Measurements from ENCODE around the gene RNF220.

DNA sequence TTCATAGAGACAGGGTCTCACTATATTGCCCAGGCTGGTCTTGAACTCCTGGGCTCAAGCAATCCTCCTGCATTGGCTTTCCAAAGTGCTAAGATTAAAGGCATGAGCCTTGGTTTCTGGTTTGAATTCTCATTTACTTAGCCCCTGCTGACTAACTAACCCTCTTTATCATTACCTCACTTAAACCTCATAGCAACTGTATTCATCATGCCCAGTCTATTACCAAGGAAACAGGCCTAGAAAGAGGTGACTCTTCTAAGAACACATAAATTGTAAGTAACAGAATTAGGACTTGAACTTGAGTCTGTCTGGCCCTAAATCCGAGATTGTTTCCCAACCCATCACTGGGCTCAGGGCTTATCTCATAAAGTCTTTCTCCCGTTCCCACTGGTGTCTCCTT lies 225.1 kb downstream of the RNF220 start:
- no peak for TF ChIP-seq EZH2phosphoT487 (IDR thresholded peaks at IDR 0.05; ENCODE audit: borderline replicate concordance, low read length)
- TF ChIP-seq, protein P1, sequence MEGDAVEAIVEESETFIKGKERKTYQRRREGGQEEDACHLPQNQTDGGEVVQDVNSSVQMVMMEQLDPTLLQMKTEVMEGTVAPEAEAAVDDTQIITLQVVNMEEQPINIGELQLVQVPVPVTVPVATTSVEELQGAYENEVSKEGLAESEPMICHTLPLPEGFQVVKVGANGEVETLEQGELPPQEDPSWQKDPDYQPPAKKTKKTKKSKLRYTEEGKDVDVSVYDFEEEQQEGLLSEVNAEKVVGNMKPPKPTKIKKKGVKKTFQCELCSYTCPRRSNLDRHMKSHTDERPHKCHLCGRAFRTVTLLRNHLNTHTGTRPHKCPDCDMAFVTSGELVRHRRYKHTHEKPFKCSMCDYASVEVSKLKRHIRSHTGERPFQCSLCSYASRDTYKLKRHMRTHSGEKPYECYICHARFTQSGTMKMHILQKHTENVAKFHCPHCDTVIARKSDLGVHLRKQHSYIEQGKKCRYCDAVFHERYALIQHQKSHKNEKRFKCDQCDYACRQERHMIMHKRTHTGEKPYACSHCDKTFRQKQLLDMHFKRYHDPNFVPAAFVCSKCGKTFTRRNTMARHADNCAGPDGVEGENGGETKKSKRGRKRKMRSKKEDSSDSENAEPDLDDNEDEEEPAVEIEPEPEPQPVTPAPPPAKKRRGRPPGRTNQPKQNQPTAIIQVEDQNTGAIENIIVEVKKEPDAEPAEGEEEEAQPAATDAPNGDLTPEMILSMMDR (IDR thresholded peaks at IDR 0.05; ENCODE audit: low read depth, low read length, poor library complexity, severe bottlenecking): no peak
